GM19328 (cell line): ENCODE measurements around the gene VPS8.

ENCODE experiments used
- ATAC-seq: cut with Tn5 transposase; IDR thresholded peaks from one replicate; pipeline ENCODE4 v1.9.1; 2021; ENCODE audit warnings: mild to moderate bottlenecking, moderate library complexity; ENCODE audit not compliant: unreplicated experiment

VPS8 gene

DNA sequence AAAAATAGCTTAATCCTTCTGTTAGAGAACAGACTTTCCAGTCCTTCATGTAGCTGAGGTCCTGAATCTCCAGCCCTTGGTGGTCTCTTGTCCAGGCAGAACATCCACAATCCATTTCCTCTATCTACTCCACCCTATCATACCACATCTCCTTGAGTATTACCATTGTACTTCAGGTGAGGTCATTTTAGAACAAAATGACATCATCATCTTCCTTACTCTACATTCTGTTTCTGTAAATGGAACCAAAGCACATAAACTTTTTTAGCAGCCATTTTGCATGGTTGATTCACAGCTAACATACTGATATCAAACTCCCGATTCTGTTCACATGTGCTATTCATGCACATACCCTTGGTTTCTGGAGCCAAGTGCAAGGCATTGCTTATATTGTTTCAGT lies 228.5 kb downstream of the VPS8 start:
- ATAC-seq: no peak

DNA sequence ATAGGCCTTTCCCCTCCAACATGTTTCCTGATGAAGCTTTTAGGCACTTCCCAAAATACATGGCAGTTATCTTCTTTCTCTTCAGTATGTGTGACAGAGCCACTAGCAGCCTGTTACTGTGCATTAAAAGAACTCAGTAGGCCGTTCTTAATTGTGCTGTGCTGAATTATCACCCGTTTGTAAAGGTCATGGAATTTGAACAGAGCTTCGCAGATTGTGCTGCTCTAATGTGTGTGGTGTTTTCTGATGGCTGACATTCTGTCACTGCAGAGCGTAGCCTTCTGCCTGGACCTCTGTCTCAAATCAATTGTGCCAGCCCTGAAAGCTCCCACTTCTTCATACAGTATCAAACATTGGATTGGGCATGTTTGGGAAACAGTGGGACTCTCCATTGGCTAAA lies 229.6 kb downstream of the VPS8 start:
- no peak for ATAC-seq

DNA sequence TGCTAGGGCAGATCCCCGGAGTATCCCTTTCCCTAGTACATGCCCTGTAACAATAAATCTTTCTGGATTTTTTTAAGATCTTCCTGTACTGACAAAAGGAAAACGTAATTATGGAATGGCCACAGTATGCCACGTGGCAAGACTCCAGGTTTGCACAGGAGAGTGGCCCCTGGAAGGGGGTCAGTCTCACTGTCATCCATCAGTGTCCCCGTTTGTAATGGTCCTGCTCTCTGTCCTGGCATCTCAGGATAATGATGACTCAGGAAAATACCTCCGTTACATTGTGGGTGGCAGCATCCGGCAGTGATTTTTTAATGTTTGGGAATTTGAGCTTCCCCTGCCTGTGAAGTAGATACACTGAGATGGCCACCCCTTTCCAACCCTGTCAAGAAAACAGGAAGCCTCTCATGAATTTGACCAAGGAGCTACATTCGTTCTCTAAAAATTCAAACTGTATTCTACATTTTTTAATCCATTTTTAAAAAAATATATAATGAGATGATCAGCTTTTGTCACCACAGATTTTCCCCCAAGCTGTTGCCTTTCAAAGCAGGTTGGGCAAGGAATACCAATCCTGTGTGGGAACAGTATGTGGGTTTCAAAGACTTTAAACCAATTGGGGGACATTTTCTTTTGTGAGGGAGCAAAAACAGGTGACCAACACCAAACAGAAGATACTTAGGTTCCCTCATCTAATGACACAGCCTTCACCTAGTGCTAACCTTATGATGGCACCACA lies 230.5 kb downstream of the VPS8 start:
- no peak for ATAC-seq

DNA sequence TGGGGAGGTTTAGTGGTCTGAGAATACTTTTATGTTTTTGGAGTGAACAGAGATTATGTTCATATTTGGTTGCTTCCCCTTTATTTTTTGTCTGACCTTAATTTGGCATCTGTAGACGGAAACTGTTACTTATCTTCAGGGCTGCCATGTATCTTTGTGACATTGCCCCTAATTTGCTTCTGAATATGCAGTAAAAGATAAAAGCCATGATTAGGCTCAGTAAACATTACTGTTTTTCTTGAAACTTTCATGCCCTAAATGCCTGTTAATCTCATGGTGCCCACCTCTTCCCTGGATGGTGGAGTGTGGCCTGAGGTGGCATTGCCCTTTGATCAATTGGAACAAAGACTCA lies 234.2 kb downstream of the VPS8 start:
- ATAC-seq: no peak

DNA sequence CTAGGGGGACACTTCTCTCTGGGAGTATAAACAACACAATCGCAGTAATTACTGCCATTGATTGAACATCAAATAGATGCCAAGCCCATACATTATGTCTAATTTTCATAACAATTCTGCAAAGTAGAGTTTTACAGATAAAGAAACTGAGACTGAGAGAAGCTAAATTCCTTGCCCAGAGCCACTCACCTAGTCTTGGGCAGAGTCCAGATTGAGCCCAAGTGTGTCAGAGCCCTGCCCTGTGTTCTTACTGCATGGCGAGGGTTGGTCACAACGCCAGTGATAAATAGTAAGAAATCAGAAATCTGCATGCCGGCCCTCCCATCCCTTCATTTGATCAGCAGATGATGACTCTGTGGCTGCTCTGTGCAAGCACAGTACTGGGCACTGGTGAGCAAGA lies 234.6 kb downstream of the VPS8 start:
- no peak for ATAC-seq

DNA sequence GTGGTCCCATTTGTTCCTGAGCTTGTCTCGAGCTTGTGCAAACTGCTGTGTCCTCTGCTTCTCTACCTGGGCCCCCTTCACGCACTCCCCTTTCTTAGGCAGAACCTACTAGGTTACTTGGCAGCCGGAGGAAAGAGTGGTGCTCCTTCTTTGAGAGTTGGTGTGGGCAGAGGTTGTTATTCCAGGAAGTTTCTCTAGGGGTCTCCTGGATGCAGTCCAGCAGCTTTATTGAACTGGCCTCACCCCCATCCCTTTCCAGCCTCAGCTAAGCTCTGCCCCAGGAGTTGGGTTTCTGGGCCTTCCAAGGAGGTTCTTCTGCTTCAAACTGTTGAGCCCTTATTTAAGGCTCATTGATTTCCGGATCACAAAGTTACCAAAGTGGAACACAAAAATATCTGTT lies 237.7 kb downstream of the VPS8 start:
- ATAC-seq: no peak

DNA sequence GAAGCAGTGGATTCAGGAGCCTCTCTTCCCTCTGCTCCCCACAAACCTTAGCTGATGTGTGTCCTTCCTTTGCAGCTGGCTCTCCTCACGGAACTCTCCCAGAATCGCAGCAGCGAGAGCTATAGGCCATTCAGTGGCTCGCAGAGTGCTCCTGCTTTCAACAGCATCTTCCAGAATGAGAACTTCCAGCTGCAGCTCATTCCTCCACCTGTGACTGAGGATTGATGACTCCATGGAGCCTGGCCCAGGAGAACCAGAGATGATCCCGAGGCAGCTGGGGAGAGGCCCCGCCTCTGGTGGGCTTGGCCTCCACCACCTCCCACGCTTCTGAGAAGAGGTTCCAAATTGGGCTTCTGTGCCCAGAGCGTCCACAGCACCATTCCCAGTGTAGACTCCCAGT lies 239.8 kb downstream of the VPS8 start:
- no peak for ATAC-seq

DNA sequence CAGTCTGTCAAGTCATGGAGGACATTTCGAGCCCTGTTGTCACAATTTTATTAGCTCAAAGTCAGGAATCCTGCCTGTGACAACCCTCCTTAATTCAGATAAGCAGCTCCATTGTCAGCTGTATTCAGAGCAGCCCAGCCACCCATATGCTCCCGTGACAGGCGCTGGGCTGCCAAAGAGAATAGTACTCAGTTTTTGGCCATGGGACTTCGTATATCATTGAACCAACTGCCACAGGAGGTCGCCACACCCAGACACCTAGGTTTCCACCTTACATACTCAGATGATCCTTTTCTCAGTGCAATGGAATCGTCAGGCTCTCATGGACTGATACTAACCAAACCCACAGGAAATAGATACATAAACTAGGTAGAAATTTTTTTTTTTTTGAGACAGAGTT lies 240.7 kb downstream of the VPS8 start:
- ATAC-seq: no peak

DNA sequence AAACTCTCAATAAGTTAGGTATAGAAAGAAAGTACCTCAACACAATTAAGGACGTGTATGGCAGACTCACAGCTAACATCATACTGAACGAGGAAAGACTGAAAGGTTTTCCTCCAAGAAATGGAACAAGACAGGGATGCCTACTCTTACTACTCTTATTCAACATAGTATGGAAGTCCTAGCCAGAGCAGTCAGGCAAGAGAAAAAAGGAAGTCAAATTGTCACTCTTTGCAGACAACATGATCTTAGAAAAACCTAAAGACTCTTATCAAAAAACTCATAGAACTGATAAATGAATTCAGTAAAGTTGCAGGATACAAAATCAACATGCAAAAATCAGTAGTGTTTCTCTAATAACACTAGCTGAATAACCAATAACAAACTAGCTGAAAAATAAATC lies 244.9 kb downstream of the VPS8 start:
- ATAC-seq: no peak

DNA sequence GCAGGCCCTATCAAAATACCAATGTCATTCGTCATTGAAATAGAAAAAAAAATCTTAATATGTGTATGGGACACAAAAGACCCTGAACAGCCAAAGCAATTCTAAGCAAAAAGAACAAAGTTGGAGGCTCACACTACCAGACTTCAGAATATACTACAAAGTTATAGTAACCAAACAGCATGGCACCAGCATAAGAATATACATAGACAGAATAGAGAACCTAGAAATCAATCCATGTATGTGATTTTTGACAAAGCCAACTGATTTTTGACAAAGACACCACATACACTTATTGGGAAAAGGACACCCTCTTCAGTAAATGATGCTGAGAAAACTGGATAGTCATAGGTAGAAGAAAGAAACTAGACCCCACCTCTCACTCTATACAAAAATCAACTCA lies 245.9 kb downstream of the VPS8 start:
- ATAC-seq: no peak

DNA sequence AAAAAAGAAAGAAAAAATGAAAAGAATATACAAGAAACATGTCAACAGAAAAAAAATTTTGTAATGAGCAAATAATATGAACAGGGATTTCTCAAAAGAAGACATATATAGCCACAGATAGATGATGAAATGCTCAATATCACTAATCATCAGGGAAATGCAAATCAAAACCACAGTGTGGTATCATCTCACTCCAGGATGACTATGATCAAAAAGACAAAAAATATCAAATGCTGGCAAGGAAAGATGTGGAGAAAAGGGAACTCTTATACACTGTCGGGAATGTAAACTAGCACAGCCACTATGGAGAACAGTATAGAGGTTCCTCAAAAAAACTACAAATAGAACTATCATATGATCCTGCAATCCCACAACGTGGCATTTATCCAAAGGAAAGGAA lies 246.8 kb downstream of the VPS8 start:
- no peak for ATAC-seq

DNA sequence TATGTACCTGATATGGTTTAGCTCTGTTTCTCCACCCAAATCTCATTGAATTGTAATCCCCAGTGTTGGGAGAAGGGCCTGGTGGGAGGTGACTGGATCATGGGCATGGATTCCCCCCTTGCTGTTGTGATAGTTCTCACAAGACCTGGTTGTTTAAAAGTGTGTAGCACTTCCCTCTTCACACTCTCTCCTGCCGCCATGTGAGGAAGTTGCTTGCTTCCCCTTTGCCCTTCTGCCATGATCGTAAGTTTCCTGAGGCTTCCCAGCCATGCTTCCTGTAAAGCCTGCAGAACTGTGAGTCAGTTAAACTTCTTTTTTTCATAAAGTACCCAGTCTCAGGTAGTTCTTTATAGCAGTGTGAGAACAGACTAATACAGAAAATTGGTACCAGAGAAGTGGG lies 247.8 kb downstream of the VPS8 start:
- no peak for ATAC-seq

DNA sequence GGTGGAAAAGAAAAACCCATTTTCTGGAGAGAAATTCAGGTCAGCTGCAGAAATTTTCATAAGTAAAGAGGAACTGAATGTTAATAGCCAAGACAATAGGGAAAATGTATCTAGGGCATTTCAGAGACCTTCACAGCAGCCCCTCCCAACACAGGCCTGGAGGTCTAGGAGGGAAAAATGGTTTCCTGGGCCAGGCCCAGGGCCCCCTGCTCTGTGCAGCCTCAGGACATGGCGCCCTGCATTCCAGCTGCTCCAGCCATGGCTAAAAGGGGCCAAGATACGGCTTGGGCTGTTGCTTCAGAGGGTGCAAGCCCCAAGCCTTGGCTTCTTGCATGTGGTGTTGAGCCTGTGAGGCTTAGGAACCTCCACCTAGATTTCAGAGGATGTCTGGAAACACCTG lies 248.7 kb downstream of the VPS8 start:
- ATAC-seq: no peak

DNA sequence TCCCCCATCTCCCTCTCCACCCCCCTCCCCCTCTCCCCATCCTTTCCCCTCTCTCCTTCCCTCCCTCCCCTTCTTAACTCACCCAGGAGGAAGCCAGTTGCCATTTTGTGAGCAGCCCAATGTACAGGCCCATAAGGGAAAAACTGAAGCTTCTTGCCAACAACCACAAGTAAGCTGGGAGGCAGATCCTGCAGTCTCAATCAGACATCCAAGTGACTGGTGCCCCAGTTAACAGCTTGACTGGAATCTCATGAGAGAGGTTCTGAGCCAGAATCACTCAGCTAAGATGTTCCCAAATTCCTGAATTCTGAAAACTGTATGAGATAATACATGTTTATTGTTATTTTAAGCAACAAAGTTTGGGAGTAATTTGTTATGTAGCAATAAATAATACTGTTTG lies 250.2 kb downstream of the VPS8 start:
- ATAC-seq: no peak

DNA sequence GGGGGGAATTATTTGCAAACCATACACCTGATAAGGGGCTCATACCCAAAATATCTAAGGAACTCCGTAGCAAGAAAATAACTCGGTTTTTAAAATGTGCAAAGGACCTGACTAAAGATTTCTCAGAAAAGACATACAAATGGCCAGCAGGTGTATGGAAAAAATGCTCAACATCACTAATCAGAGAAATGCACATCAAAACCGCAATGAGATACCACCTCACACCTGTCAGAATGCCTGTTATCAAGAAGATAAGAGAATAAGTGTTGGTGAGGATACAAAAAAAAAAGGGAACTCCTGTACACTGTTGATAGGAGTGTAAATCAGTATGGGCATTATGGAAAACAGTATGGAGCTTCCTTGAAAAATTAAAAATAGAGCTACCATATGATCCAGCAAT lies 251.5 kb downstream of the VPS8 start:
- ATAC-seq: no peak

DNA sequence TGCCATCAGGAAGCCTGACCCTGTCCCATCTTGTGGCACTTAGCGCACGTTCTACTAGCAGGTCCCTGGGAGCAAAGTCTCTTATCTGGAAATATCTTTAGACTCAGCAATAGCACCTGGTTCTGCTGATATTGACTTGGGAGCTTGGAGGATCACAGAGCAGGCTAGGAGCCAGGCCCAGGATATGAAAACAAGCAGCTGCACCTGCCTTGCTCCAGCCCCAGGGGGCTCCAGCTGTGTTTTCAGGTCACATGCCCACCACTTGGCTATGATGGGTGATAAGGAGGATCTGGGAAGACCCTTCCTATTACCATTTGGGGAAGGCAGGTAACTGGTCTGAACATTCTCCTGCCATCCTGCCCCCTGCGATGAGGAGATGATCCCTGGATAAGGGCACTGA lies 253.1 kb downstream of the VPS8 start:
- no peak for ATAC-seq

DNA sequence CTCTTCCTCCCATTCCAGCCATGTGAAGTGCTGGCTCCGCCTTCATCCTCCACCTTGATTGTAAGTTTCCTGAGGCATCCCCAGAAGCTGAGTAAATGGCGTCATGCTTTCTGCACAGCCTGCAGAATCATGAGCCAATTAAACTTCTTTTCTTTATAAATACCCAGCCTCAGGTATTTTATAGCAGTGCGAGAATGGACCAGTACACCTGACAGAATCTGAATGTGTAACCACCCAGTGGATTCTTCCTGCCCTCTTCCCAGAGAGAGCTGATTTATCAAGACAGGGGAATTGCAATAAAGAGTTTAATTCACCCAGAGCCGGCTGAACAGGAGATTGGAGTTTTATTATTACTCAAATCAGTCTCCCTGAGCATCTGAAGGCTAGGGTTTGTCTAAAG lies 254.3 kb downstream of the VPS8 start:
- ATAC-seq: no peak

DNA sequence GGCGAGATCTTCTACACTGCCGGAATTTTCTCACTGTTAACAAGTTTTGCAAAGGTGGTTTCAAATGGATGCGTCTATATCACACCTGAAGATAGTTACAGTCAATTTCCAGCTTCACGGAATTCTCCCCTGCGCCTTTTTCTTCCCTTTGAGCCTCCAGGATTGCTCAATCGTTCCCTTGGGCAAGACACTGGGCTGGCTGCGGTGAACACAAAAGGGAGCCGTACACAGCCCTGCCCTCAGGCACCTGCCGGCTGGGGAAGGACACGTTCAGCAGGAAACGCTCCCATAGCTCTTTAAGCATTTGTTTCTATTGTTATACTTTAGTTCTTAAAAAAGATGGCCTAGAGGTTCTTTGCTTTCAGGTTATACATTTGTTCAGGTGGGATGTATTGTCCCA lies 255.2 kb downstream of the VPS8 start:
- ATAC-seq: no peak

DNA sequence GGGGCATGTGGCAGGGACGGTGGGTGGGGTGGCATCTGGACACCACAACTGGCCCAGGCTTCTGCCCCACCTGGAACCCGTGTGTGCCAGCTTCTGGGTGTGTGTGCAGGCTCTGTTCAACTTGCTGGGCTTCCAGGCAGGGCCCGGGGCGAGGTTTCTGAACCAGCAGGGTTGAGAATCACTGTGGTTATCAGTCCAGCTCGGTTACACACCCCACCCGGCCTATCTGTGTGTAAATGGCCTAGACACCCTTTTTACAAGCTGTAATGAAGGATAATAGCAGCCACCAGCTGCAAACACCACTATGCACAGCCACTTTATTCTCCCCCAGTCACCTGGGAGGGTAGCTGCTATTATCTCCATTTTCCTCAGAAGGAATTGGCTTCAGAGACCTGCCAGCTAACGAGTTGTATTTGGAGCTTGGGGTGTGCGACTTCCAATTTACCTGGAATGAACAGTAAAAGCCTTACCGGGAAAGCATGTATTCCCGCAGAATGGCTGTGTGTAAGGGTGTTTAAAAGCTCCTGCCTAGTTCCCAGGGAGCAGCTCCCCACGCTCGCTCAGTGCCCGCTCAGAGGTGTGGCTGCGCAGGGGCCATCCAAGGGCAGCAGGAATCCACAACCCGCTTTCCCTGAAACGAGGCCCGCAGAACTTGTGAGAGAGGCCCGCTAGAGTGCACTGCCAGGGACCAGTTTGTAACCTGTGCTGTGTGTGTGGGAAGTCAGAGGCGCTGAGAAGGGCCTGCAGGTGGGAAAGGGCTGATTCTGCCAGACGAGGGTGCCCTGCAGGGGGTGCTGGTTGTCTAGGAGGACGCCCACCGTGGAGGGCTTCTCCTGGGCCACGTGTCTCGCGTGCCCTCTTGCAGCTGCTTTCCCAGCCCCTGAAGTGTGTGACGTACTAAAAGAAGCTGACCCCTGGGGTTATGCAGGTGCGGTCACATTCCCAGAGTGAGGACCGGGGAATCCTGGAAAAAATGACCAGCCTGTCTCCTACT lies 257.4 kb downstream of the VPS8 start:
- no peak for ATAC-seq

DNA sequence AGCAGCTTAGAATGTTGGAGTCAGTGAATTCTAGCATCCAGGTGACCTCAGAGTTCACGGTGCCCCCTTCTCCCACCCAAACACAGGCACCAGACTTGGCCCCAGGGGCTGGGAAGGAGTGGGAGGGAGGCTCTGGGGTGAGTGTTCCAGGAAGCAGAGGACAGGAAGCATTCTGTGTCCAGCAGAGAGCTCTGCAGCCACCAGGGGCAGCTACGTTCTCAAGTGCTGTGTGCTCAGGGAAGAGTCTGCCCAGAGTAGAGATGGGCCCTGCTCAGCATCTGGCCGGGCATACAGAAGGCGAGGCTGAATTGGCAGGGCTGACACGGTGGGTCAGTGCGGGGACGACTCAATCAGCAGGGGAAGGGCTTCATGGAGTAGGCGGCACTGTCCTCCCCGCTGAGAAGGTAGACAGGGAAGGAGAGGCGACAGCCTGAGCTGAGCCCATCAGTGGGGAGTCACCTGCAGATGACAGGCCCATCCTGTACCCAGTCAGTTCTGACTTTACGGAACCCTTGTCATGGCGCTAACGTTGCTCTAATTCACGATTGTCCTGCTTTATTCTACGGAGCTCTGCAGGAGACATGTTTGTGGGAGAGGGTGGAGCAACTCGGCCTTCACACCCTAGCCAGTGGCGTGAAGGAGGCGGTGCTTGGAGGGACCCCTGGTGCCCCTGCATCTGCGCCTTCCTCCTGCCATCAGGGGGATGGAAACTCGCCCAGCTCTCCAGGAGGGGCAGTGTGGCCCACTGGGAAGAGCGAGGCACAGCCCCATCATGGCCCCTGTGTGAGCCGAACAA lies 258.7 kb downstream of the VPS8 start:
- ATAC-seq: no peak

DNA sequence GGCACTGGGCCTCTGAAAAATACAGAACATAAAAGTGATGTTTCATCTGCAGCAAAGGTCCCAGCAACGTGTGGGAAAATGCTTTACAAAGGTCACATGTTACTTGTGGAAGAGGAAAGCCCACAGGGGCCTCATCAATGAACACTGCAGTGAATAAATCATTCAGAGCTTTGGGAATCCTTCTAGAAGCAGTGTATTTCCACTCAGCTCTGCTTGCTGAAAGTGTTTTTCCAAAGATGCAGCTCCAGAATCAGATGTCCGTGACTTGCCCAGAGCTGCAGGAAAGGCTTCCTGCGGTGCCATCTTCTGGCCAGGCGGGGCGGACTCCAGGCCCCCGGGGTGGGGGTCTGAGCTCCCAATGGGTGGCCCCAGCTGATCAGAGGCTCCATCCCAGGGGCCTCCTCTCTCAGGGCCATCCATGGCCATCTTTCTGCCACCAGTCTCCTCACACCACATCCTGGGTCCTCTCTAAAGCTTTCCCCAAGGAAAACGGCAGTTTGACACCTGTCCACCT lies 259.4 kb downstream of the VPS8 start:
- no peak for ATAC-seq
